SKM-1 treated with dmso at 0.1 percent for 144 hours (cell line): Measurements from ENCODE around the gene POGZ.
"Not testable (repeated sequence)": the region's sequence is repeated elsewhere in the genome, so short reads cannot be mapped to it uniquely, and the experiment has no call there.

Source experiments
- DNase-seq: peaks from one replicate; lab custom pipeline; 2025; ENCODE audit not compliant: unreplicated experiment; lab: John Stamatoyannopoulos, UW

Gene POGZ

DNA sequence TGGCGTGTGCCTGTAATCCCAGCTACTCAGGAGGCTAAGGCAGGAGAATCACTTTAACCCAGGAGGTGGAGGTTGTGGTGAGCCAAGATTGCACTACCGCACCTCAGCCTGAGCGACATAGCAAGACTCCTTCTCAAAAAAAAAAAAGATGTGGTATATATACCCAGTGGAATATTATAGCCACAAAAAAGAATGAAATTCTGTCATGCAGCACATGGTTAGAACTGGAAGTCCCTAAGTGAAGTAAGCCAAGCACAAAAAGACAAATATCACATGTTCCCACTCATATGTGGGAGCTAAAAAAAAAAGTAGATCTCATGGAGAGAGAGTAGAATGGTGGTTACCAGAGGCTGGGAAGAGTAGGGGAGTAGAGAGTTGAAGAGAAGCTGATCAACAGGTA lies 41.2 kb downstream of the POGZ start:
- DNase-seq = no peak

DNA sequence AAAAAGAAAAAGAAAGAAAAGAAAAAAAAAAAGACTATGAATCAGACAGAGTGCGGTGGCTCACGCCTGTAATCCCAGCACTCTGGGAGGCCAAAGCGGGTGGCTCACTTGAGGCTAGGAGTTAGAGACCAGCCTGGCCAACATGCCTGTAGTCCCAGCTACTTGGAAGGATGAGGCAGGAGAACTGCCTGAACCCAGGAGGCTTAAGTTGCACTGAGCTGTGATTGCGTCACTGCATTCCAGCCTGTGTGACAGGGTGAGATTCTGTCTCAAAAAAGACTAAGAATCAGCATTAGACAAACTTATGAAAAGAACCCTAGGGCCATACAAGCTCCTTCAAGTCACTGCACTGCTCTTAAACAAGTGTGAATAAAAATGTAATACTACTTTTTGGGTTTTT lies 43.1 kb downstream of the POGZ start:
- DNase-seq = no peak

DNA sequence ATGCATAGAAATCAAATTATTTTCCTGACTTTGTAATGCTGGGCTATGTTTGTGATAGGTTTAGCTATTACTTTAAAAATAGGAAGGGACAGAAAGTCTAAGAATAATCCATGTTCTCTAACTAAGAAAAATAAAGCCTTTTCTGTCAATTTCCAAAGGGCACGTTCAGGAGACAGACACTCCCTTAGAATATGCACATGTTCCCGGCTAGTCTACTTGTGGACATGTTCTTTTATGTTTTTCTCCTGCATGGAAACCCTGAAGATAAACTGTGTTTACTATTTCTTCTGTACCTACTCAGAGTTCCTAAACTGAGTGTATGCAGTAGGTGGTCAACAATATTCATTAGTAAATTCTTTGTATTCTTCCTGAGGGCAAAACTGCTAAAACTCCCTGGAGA lies 47.4 kb downstream of the POGZ start:
- no peak for DNase-seq

DNA sequence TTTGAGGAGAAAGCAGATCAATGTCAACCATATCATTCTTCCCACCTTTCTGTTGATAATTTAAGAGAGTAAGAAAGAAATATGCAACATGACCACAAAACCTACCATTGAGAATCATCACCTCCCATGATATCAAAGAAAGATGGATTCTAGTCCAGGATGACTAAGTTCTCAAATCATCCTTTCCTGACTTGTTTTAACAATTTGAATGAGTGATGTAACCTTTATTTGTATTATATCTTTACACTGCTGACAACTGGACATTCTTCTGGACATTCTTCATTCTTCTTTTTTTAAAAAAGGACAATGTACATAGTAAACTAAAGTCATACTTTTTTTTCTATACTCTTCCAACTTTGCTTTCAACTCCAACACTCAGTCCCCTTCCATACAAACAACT lies 50.4 kb downstream of the POGZ start:
- no peak for DNase-seq

DNA sequence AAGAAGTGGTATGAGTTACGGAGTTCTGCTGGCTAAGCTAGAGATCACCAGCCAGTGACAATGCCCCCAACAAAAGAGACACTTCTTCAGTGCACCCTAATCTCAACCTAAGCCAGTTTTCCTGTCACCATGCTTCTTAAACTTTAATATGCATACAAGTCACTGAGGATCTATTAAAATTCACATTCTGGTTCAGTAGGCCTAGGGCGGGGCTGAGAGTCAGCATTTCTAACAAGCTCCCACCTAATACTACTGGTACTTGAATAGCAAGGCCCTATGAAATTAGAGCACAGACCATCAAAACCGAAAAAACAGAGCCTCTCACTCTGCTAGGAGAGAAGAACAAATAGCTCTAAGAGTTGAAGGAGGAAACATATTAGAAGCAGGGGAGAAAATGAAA lies 52.0 kb downstream of the POGZ start:
- DNase-seq = no peak

DNA sequence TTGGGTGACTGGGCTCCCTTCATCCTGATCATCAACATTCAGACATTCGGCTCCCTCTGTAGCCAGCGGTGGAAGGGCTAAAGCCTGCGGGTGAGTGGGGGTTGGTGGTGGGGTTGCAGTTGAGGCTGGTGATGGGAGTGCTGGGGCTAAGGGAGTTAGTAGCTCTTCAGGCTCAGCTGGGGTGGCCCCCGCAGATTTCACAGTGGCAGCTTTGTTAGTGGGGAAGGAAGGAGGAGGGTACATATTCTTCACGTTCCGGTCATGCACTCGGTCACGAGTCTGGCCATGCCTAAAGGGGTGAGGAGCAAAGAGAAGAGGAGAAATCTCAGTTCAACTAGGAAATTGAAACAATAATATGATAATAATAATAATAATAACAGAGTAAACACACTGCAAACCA lies 53.1 kb downstream of the POGZ start:
- no peak for DNase-seq

DNA sequence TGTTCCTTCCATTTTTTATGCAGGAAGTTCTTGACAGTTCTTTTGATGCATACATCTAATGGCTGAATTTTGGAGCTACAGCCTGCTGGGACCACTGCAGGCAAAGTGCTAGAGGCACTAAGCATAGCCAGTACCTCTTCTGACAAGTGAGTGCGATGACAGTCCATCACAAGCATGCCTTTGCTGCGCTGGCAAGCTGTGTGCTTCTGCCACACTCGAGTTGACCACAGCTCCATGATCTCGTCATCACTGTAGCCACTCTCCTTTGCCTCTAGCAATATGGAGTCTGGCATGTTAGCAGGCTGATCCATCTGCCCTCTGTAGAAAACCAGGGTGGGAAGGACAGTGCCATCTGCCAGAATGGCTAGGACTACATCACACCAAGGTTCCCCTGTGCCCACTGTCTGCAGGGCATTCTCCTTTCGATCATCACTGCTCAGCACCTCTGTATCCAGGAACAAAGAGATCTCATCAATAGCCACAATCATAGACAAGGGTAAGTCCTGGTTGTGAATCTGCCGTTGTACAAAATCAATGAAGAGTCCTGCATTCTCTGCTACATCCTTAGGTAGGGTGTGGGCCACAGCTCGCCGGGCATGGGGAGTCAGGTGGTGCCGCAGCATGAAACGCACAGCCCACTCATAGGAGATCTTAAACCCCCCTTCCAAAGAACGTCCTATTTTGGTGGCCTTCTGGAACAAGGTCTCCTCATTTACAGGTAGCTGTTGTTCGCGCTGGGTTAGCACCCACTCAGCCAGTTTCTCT lies 53.9 kb downstream of the POGZ start:
- DNase-seq = no peak

DNA sequence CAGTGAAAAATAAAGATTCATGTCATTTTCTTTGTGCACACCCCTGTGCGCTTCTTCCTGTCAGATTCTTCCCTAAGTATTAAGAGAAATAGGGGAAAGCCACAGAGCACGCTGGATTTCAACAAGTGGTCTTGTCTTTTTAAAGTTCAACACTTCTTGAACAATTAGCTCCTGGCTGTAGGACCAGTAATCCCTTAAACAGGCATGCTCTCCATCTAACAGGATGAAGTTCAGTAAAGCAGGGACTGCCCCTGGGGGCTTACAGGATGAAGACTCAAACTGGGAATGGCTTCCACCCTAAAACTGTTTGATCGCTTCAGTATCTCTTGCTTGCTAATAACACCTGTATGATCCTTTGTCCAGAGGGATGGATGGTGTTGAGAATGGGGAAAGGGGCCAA lies 55.7 kb downstream of the POGZ start:
- no peak for DNase-seq

DNA sequence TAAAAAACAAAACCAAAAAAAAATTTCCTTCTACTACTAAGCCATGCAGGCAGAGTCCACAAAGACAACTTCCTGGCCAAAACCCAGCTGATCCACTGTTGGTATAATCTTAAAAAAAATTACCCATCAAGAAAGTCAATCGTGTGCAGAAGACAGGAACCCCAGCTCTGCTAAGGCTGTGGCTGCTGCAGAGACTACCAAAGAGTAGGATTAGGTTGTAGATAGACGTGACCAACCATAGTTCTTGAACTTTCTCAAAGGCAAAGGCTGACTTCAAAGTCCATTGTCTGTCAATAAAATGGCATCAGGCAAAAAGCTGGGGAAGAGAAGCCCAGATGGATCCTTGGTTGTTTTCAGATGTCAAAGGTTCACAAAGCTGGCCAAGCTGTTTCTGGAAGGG lies 56.5 kb downstream of the POGZ start:
- DNase-seq = no peak

DNA sequence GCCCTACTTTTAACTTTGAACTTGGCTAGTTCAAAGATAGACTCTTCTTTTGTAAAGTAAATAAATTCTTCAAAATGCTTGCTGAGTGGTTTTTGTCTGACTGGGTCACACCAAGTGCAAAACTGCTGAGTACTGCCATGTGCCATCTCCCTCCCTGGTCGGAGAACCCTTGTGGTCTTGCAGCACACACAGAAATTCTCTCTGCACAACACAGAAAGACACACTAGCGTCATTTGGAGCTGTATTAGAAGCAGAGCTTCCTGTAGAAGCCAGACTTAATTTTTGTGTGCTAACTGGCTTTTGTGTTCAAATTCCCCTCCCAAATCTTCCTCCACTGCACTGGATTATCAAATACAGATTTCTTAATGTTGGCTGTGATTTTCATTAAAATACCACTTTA lies 57.4 kb downstream of the POGZ start:
- no peak for DNase-seq

DNA sequence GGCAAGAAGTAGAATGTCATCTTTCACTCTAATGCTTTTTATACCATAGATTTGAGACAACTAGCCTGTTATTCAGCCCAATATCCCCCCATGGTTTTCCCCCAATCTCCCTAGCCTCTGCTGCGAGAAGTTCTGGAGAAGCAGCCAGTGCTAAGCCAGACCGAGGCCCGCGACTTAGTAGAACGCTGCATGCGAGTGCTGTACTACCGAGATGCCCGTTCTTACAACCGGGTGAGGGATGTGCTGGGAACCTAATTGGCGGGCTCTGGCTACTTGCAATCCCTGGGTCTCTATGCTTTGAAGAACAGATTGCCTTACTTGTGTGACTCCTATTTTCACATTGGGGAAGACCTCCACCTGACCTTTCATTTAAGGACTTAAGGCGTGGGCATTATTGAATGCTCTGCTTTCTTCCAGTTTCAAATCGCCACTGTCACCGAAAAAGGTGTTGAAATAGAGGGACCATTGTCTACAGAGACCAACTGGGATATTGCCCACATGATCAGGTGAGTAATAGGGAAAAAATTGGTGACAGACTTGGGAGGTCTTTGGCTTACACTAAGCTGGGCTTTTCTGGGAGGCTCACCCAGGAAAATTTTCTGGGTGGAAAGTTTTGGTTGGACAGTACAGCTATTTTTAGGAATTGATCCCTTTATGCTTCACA lies 58.0 kb downstream of the POGZ start:
- DNase-seq = no peak

DNA sequence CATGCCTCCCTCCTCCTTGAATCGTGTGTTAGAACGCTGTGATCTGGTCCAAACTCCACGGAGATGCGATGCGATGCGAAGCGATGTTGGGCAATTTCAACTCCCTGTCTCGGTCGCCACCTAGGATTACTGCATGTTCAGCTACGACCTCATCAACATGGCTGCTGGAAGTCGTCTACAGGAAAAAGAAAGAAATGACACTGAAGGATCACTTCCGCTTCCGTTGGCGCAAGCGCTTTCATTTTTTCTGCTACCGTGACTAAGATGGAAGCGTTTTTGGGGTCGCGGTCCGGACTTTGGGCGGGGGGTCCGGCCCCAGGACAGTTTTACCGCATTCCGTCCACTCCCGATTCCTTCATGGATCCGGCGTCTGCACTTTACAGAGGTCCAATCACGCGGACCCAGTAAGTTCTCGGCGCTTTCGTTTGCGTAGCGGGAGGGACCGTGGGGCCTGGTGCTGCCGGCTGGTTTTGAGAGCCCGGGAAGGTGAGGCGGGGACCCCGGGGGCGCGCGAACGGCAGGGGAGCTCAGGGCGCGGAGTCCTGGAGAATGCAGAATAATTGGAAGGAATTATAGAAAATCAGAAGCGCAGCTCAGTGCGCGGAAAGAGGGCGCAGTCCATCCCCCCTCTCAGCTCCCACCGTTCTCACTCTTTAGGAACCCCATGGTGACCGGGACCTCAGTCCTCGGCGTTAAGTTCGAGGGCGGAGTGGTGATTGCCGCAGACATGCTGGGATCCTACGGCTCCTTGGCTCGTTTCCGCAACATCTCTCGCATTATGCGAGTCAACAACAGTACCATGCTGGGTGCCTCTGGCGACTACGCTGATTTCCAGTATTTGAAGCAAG lies 59.7 kb downstream of the POGZ start, which contains the start of gene PSMB4:
Gene PSMB4 (plus strand): TSS at position 250 of the 848 bp plus-strand sequence. CDS start 15 bp downstream, at position 265.
- DNase-seq = peak; percentile 99

DNA sequence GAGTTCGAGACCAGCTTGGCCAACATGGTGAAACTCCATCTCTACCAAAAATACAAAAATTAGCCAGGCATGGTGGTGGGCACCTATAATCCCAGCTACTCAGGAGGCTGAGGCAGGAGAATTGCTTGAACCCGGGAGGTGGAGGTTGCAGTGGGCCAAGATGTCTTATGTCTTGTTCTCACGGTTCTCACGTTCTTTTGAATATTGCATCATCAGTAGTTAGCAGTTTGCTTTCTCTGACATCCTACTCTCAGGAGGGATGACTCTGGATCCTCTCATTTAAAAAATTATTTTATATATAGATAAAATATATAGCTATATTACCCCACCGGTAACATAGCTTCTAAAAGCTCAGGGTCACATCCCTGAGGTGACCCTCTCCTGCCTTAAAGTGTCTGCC lies 63.0 kb downstream of the POGZ start:
- not testable (repeated sequence) for DNase-seq

DNA sequence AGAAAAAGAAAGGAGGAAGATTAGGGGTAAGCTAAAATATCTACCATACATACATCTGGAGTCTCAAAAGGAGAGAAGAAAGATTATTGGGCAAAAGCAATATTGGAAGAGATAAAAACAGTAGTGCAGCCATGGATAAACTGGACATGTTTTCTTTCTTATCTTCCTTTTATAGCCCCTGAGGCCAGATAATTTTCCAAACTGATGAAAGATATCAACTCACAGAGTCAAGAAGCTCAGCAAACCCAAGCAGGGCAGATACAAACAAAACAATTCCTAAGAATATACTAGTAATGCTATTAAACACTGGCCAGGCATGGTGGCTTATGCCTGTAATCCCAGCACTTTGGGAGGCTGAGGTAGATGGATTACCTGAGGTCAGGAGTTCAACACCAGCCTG lies 65.7 kb downstream of the POGZ start:
- no peak for DNase-seq

DNA sequence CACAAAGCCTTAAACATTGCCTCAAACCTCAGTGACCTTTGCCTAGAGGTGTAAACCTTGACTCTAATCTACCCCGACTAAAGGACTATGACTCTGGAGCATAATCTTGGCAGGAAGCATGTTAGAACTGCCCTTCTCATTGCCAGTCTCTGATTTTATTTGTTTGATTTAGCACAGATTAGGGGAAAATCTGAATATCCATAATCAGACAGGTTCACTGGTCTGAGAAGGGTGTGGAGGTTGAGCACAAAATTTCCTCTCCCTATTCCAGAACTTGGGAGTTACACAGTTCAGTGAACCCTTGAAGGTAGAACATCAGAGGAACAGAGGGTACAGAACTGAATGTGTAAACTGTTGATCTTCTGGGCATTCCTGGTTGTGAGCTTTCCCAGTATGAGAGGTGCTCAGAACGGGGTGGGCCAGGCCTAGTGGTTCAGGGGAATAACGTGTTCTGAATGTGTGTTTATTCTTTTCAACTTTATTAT lies 68.2 kb downstream of the POGZ start:
- no peak for DNase-seq

DNA sequence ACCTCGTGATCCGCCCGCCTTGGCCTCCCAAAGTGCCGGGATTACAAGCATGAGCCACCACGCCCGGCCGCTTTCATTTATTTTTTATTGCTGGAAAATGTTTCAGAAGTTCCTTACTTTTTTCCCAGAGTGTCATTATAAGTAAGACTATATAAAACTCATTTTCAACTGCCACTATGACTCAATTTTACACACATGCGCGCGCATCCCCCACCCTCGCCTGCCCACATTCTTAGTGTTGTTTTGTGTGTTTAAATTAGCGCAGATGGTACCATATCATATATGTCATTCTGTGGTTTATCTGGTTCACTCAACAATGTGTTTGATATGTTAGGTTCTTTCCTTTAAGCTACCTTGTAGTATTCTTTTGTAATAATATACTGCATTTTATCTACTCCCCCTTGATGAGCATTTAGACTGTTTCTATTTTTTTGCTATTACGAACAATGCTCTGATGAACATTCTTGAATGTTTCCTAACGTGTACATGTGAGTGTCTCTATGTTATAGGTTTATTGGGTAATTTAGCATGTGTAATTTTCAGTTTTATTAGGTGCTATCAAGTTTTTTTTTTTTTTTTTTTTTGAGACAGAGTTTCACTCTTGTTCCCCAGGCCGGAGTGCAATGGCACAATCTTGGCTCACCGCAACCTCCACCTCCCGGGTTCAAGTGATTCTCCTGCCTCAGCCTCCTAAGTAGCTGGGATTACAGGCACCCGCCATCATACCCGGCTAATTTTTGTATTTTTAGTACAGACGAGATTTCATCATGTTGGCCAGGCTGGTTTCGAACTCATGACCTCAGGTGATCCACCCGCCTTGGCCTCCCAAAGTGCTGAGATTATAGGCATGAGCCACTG lies 68.8 kb downstream of the POGZ start:
- not testable (repeated sequence) for DNase-seq

DNA sequence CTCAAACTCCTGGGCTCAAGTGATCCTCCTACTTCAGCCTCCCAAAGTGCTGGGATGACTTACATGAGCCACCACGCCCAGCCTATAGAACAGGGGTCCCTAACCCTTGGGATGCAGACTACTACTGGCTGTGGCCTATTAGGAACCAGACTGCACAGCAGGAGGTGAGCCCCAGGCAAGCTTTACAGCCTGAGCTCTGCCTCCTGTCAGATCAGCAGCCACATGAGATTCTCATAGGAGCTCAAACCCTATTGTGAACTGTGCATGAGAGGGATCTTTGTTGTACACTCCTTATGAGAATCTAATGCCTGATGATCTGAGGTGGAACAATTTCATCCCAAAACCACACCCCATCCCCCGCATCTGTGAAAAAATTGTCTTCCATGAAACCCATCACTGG lies 73.3 kb downstream of the POGZ start:
- DNase-seq = no peak

DNA sequence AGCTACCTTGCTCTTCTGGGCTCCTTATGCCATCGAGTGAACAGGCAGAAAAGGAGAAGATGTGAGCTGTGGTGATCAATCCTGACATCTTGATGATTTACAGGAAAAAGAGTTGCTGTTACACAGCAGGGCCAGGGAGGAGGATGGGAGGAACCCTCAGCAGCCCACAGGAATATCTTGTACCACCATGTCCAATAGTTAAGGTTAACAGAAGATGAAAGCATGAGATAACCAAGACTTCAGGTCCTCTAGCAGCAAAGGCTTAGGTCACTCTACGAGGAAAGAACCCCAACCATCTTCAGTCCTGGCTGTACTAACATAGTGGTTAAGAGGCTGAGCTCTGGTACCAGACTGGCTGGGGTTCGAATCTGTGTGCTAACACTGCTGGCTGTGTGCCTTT lies 74.7 kb downstream of the POGZ start:
- no peak for DNase-seq

DNA sequence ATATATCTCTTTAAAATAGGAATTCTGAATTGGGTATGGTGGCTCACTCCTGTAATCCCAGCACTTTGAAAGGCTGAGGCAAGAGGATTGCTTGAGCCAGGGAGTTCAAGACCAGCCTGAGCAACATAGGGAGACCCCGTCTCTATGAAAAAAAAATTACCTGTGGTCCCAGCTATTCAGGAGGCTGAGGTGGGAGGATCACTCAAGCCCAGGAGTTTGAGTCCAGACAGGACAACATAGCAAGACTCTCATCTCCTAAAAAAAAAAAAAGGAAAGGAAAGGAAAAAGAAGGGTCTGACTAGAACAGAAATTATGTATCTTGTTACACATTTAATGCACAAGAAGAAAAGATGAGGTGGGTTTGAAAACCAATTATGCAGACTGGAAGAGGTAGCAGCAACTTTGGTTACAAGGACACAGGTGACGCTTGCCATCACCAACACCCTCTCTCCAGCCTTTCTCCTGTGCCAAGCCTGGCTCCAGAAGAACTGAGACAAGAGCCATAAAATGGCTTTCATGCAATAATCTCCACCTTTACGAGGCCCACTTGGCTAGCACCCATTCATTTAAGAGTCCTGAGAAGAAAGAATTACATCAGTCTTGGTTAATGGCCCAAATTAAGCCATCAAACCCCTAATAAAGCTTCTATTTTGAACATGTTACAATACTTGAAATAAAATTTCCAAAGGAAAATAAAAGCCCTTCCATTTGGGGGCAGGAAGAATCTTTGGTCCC lies 82.0 kb downstream of the POGZ start:
- DNase-seq = no peak

DNA sequence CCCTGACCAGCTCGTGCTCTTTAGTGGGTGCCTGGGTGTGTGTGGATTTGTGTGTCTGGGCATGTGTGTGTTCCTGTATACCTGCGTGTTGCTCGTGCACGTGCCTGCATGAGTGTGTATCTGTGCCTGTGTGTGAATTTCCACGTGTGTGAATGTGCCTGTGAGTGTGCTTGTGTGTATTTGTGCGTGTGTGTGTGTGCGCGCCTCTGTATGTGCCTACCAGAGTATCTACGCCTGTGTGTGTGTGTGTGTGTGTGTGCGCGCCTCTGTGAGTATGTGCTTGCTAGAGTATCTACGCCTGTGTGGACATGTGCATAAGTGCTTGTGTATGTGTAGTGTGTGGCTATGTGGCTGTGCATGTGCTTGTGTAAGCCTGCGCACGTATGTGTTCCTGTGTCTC lies 86.1 kb downstream of the POGZ start:
- no peak for DNase-seq
